GM18517 (cell line): ENCODE measurements around the gene BET1L.
"Not testable (repeated sequence)": the region's sequence is repeated elsewhere in the genome, so short reads cannot be mapped to it uniquely, and the experiment has no call there.

ENCODE experiments used
- ATAC-seq: cut with Tn5 transposase; IDR thresholded peaks from one replicate; pipeline ENCODE4 v1.9.1; 2021; ENCODE audit warnings: mild to moderate bottlenecking, moderate library complexity; ENCODE audit not compliant: unreplicated experiment

Gene BET1L

GRCh38 chr11:197741-198235 lies 9.4 kb downstream of the BET1L start:
- ATAC-seq, result no peak

GRCh38 chr11:196786-197731 lies 10.1 kb downstream of the BET1L start:
- no peak for ATAC-seq

GRCh38 chr11:193481-193880 lies 13.7 kb downstream of the BET1L start:
- ATAC-seq, result not testable (repeated sequence)

GRCh38 chr11:192674-193128 lies 14.5 kb downstream of the BET1L start, which contains the start of gene SCGB1C1:
TSS of gene SCGB1C1 (plus strand) at chr11:193078. CDS start at chr11:193100, 22 bp downstream.
- ATAC-seq, result not testable (repeated sequence)

GRCh38 chr11:191490-192478 lies 15.4 kb downstream of the BET1L start:
- ATAC-seq, result peak; percentile 48

- ATAC-seq, result not testable (repeated sequence)
These were observed 16.7 kb downstream of the BET1L start for GRCh38 chr11:190546-190945.

- peak; percentile 72 for ATAC-seq
These were observed 17.3 kb downstream of the BET1L start for GRCh38 chr11:189843-190311.

- ATAC-seq, result not testable (repeated sequence)
These were observed 17.9 kb downstream of the BET1L start for GRCh38 chr11:189200-189783.

GRCh38 chr11:180242-180641 lies 27.0 kb downstream of the BET1L start:
- ATAC-seq, result not testable (repeated sequence)
